HL-60/S4 treated with phorbol 12-myristate 13-acetate at 8.2 ng/mL for 4 days and 3 days (cell line): ENCODE results near the gene GK2.

Experiments used
- in situ Hi-C: fragments of 300-500 bp; cut with MboI; formaldehyde crosslinking; loops from 2 replicates; pipeline ENCODE4 v1.15.0; 2022; ENCODE audit warnings: low sequenced_read_pairs

GK2 gene

GRCh38 chr4:79390890-79391289 lies 17.1 kb downstream of the GK2 start:
- in situ Hi-C loops: no loop called here

- in situ Hi-C loops: no loop called here
Observed at GRCh38 chr4:79385641-79386040, 22.4 kb downstream of the GK2 start.

- in situ Hi-C loops: no loop called here
Observed at GRCh38 chr4:79381161-79381560, 26.9 kb downstream of the GK2 start.

GRCh38 chr4:79370026-79370425 lies 38.0 kb downstream of the GK2 start:
- in situ Hi-C loops: no loop called here

- in situ Hi-C loops: no loop called here
Observed at GRCh38 chr4:79367096-79367495, 40.9 kb downstream of the GK2 start.

- in situ Hi-C loops: no loop called here
Observed at GRCh38 chr4:79366422-79366821, 41.6 kb downstream of the GK2 start.

- in situ Hi-C loops: no loop called here
Observed at GRCh38 chr4:79364061-79364460, 44.0 kb downstream of the GK2 start.

- in situ Hi-C loops: no loop called here
Observed at GRCh38 chr4:79362626-79363025, 45.4 kb downstream of the GK2 start.

GRCh38 chr4:79360006-79360405 lies 48.0 kb downstream of the GK2 start:
- in situ Hi-C loops: no loop called here

GRCh38 chr4:79358438-79358837 lies 49.6 kb downstream of the GK2 start:
- in situ Hi-C loops: no loop called here

- in situ Hi-C loops: no loop called here
Observed at GRCh38 chr4:79357365-79357764, 50.7 kb downstream of the GK2 start.
